ENCODE data around the gene FER.
"Not testable (repeated sequence)": the region's sequence is repeated elsewhere in the genome, so short reads cannot be mapped to it uniquely, and the experiment has no call there.

Gene FER

GRCh38 chr5:109049565-109049964 is 301.9 kb downstream of the FER start:
- peak; percentile 21 for DNase-seq

GRCh38 chr5:109050321-109050720 is 302.6 kb downstream of the FER start:
- peak; percentile 31 for DNase-seq

GRCh38 chr5:109052216-109052615 is 304.5 kb downstream of the FER start:
- DNase-seq, result not testable (repeated sequence)

GRCh38 chr5:109053995-109054417 is 306.3 kb downstream of the FER start:
- peak; percentile 89 for DNase-seq

GRCh38 chr5:109060378-109061025 is 312.8 kb downstream of the FER start:
- DNase-seq, result no peak

- peak; percentile 50 for DNase-seq
These were observed 315.0 kb downstream of the FER start for GRCh38 chr5:109062664-109063063.

GRCh38 chr5:109063223-109063622 is 315.5 kb downstream of the FER start:
- peak; percentile 43 for DNase-seq

- no peak for DNase-seq
These were observed 329.0 kb downstream of the FER start for GRCh38 chr5:109076741-109077140.

- no peak for DNase-seq
These were observed 330.8 kb downstream of the FER start for GRCh38 chr5:109078448-109078847.

- DNase-seq, result no peak
These were observed 332.8 kb downstream of the FER start for GRCh38 chr5:109080481-109080880.

- no peak for DNase-seq
These were observed 333.2 kb downstream of the FER start for GRCh38 chr5:109080896-109081295.

- no peak for DNase-seq
These were observed 336.2 kb downstream of the FER start for GRCh38 chr5:109083937-109084336.

- DNase-seq, result no peak
These were observed 341.5 kb downstream of the FER start for GRCh38 chr5:109089191-109089590.

GRCh38 chr5:109099081-109099480 is 351.4 kb downstream of the FER start:
- DNase-seq, result no peak

GRCh38 chr5:109100971-109101370 is 353.3 kb downstream of the FER start:
- DNase-seq, result no peak

GRCh38 chr5:109102096-109102690 is 354.5 kb downstream of the FER start:
- no peak for DNase-seq

- DNase-seq, result peak; percentile 93
These were observed 358.1 kb downstream of the FER start for GRCh38 chr5:109105631-109106267.

- DNase-seq, result no peak
These were observed 364.0 kb downstream of the FER start for GRCh38 chr5:109111680-109112079.

- no peak for DNase-seq
These were observed 365.9 kb downstream of the FER start for GRCh38 chr5:109113608-109114007.

- no peak for DNase-seq
These were observed 373.5 kb downstream of the FER start for GRCh38 chr5:109121225-109121624.

- DNase-seq, result no peak
These were observed 378.2 kb downstream of the FER start for GRCh38 chr5:109125755-109126429.

GRCh38 chr5:109126481-109126880 is 378.8 kb downstream of the FER start:
- DNase-seq, result no peak

- no peak for DNase-seq
These were observed 389.2 kb downstream of the FER start for GRCh38 chr5:109136906-109137305.

Measured in fibroblast of skin of right biceps (primary cell).